ENCODE results near the gene C1orf122. TPM values are rescaled to one million over a fixed set of nuclear protein-coding genes. Genes with fewer than 3 reads are reported as not detected.

C1orf122 gene
- total and polyA plus RNA-seq, 12 donors: 37.8 to 53.0 (median 46.8) TPM

DNA sequence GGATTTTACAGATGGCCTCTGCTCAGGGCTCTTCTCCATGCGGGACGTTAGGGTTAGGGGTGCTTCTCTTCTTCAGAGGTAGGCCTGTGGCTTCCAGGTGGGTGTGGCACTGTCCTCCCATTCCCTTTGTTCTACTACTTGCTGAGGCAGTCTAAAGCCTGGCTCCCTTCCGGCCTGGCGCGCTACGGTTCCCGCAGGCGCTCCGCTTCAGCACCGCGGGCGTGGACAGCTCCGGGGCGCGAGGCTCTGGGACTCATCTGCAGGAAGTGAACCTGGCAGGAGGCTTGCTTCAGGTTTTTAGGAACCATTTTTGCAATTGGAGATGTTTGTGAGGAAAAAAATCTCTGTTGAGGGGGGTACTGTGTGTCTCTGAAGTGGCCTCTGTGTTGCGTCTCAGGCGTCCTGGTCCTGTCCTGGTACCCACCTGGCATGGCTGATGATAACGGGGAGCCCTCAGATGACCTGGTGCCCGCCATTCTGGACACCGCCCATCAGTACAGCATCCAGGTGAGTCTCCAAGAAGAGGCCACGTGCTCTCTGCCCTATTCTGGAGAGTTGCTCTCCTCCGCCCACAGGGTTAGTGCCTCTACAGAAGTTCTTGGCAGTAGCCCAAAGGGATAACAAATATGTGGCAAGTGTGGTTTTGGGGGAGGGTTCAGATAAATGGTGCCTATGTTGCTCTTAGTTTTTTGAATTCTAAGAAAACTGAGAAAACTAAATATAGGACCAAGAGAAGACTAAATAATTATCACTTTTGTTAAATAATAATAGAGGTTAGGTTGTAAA lies 12.1 kb upstream of the C1orf122 start:
- Histone ChIP-seq H3K9me3 (no peaks in the 10 kb centered on the region), H3K4me3 (peak overlapping the region in 2 of 10 donors; percentile 61 to 67), H3K27ac (no peak overlapping the region), H3K27me3 (peaks cover 0 to 33% (median 0%) of the 10 kb centered on the region in 7 donors), H3K36me3 (peaks cover 0 to 15% (median 0%) of the 10 kb centered on the region in 9 donors), H3K4me1 (peaks cover 0 to 22% (median 16%) of the 10 kb centered on the region in 9 donors)
- TF ChIP-seq, protein P1, sequence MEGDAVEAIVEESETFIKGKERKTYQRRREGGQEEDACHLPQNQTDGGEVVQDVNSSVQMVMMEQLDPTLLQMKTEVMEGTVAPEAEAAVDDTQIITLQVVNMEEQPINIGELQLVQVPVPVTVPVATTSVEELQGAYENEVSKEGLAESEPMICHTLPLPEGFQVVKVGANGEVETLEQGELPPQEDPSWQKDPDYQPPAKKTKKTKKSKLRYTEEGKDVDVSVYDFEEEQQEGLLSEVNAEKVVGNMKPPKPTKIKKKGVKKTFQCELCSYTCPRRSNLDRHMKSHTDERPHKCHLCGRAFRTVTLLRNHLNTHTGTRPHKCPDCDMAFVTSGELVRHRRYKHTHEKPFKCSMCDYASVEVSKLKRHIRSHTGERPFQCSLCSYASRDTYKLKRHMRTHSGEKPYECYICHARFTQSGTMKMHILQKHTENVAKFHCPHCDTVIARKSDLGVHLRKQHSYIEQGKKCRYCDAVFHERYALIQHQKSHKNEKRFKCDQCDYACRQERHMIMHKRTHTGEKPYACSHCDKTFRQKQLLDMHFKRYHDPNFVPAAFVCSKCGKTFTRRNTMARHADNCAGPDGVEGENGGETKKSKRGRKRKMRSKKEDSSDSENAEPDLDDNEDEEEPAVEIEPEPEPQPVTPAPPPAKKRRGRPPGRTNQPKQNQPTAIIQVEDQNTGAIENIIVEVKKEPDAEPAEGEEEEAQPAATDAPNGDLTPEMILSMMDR (IDR thresholded peaks at IDR 0.05): no peak
- ATAC-seq (peak; percentile 44 to 81 (median 76)), DNase-seq (peak; percentile 41 to 61)
- intact Hi-C loops (cut with DNase I): no loop called here
- 23 to 25% methylated on average over 22 of the region's 22 CpGs for WGBS, 2 donors

DNA sequence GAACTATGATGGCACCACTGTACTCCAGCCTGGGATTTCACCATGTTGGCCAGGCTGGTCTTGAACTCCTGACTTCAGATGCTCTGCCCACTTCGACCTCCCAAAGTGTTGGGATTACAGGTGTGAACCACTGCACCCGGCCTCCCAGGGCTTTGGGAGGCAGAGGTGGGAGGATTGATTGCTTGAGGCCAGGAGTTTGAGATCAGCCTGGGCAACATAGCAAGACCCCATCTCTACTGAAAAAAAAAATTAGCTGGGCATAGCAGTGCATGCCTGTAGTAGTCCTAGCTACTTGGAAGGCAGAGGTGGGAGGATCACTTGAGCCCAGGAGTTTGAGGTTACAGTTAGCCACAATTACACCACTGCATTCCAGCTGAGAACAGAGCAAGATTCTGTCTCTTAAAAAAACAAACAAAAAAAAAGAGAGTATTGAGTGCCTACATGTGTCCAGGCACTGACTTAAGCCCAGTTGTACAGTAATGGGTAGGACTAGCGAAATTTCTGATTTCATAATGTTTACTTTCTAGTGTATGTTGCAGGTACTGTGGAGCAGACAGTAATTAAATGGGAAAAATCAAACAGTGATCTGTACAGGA lies 9.7 kb upstream of the C1orf122 start:
- ATAC-seq (no peak), DNase-seq (no peak)
- H3K36me3 ChIP-seq: peaks cover 0 to 34% (median 12%) of the 10 kb centered on the region in 9 donors
- peaks cover 0 to 22% (median 16%) of the 10 kb centered on the region in 9 donors for H3K4me1 ChIP-seq
- H3K4me3 ChIP-seq: no peak overlapping the region
- H3K27me3 ChIP-seq: peaks cover 0 to 24% (median 0%) of the 10 kb centered on the region in 7 donors
- no peaks in the 10 kb centered on the region for H3K9me3 ChIP-seq
- TF ChIP-seq, protein P1 (IDR thresholded peaks at IDR 0.05): no peak
- intact Hi-C loops (cut with DNase I): no loop called here
- 92 to 93% methylated on average over 3 of the region's 3 CpGs for WGBS, 2 donors
- no peak overlapping the region for H3K27ac ChIP-seq

DNA sequence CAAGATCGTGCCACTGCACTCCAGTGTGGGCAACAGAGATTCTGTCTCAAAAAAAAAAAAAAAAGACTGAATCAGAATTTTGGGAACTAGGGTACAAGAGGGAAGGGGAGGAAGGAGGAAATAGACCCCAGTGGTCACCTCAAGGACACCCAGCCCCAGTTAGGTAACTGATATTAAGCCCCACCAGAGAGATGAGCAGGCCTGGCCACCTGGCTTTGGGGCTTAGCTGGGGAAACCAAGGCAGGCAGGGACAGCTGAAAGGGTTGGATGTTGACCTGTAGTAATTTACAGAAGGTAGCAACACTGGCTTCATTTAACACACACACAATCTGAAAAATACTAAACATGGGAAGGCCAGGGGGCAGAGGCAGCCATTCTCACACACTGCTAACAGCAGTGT lies 5.2 kb upstream of the C1orf122 start:
- peaks cover 7 to 20% (median 11%) of the 10 kb centered on the region in 9 donors for H3K4me1 ChIP-seq
- WGBS, 2 donors: 91 to 94% methylated on average over 1 of the region's 1 CpG
- H3K36me3 ChIP-seq: peaks cover 0 to 77% (median 45%) of the 10 kb centered on the region in 9 donors
- intact Hi-C loops (cut with DNase I): loop anchor here in 2 of 10 donors (10.0 kb wide), 2 partner anchors 62 to 108 kb away; partner anchors contain the start of gene CDCA8 (in 1 of the 2)
- ATAC-seq (no peak), DNase-seq (no peak)
- TF ChIP-seq, protein P1 (IDR thresholded peaks at IDR 0.05): no peak
- no peak overlapping the region for H3K27ac ChIP-seq
- no peaks in the 10 kb centered on the region for H3K27me3 ChIP-seq
- no peaks in the 10 kb centered on the region for H3K9me3 ChIP-seq
- H3K4me3 ChIP-seq: no peak overlapping the region

DNA sequence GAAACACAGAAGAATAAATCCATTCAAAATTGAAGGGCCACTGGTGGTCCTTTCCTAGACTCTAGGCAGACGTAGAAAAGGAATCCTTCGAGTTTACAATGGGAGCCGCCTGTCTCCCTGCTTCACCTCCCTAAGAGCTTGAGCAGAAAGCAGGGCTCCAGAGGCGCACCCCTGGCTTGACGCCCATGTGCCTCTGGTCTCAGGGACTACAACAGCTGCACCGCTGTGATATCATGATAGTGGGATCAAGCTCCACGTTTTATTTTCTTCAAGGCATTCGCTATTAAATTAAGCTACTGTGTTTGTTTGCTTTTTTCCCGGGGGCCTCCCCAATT lies 403 bp upstream of the C1orf122 start:
- Histone ChIP-seq H3K4me3 (peak overlapping the region; percentile 79 to 98 (median 87)), H3K27me3 (no peaks in the 10 kb centered on the region), H3K36me3 (peaks cover 0 to 60% (median 40%) of the 10 kb centered on the region in 9 donors), H3K27ac (peak overlapping the region in 9 of 10 donors; percentile 89 to 99 (median 97)), H3K4me1 (peaks cover 7 to 45% (median 21%) of the 10 kb centered on the region in 9 donors), H3K9me3 (no peaks in the 10 kb centered on the region)
- WGBS, 2 donors: 11 to 13% methylated on average over 9 of the region's 9 CpGs
- TF ChIP-seq, protein P1 (IDR thresholded peaks at IDR 0.05): no peak
- intact Hi-C loops (cut with DNase I): loop anchor here in 6 of 10 donors (5.0 to 10.0 kb wide), 4 partner anchors 58 to 120 kb away; partner anchors contain the start of gene CDCA8 (in 4 of the 6)
- ATAC-seq (no peak), DNase-seq (peak in 1 of 2 donors; percentile 15)
